Measurements from ENCODE around the gene TRIM73.
"Not testable (repeated sequence)": the region's sequence is repeated elsewhere in the genome, so short reads cannot be mapped to it uniquely, and the experiment has no call there.

The TRIM73 gene

DNA sequence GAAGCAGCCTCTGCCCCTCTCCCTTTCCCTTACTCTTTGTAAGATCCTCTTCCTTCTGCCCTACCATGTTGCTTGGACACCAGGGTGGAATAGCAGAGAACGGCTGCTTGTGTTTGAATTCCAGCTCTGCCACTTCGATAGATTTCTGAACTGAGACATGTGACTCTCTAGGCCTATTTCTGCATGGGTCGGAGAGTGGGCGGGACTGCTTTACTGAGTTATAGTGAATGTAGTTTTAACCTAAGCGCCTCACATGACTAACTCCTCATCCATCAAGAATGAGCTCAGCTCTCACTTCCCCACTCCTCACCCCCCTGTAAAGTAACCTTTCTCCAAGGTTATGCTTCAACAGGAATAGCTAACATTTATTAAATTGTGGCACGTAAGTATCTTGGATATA lies 18.8 kb downstream of the TRIM73 start:
- DNase-seq (ENCODE audit: low spot score); in situ Hi-C loops (cut with MboI; ENCODE audit: low sequenced_read_pairs, unreplicated experiment): not testable (repeated sequence)

DNA sequence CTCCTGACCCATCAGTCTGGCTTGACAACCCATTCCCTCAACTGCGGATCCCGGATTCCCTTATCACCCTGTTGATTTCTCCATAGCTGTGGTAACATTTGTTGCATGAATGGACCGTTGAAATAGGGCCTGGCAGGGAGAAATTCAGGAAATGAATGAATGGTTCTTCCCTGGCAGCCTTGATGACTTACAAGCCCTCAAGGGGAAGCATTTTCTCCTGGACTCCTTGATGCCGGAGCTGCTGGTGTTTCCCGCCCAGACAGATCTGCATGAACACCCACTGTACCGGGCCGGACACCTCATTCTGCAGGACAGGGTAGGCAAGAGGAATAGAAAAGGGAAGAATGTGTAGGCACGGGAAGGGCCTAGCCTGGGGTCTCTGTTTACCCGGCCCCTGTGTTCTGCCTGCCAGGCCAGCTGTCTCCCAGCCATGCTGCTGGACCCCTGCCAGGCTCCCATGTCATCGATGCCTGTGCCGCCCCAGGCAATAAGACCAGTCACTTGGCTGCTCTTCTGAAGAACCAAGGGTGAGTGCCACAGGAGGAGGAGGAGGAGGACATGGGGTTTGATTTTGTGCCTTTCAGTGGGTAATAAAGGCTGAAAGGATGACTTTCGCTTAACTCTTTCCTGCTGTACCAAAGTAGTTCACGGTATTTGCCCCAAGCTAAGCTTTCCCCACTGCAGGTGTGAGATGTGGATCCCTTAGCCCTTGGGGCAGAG lies 19.4 kb downstream of the TRIM73 start:
- in situ Hi-C loops (cut with MboI; ENCODE audit: low sequenced_read_pairs, unreplicated experiment) = not testable (repeated sequence)

DNA sequence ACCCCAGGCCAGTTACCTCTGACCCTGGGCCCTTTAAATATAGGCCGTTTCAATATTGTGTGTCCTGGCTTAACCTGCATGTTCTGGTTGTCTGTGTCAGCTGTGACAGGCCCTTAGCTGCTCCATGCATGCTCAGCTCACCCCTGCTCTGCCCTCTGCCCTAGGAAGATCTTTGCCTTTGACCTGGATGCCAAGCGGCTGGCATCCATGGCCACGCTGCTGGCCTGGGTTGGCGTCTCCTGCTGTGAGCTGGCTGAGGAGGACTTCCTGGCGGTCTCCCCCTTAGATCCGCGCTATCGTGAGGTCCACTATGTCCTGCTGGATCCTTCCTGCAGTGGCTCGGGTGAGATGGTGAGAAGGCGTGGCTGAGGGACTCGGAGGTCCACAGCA lies 20.0 kb downstream of the TRIM73 start:
- in situ Hi-C loops (cut with MboI; ENCODE audit: low sequenced_read_pairs, unreplicated experiment); DNase-seq (ENCODE audit: low spot score): not testable (repeated sequence)

More for the DNA sequence above, 19.4 kb downstream of the TRIM73 start:
- not testable (repeated sequence) for DNase-seq (ENCODE audit: low spot score)

DNA sequence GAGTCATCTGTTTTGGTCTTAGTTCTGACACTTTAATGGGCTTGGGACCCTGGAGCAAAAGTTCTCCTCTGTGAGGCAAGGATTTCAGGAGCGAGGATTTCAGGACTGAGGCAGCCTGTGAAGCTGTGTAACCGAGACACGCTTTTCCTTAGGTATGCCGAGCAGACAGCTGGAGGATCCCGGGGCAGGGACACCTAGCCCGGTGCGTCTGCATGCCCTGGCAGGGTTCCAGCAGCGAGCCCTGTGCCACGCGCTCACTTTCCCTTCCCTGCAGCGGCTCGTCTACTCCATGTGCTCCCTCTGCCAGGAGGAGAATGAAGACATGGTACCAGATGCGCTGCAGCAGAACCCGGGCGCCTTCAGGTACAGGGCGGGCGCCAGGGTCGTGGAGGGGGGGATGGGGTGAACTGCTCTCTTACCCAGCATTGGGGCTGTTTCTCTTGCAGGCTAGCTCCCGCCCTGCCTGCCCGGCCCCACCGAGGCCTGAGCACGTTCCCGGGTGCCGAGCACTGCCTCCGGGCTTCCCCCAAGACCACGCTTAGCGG lies 20.5 kb downstream of the TRIM73 start:
- in situ Hi-C loops (cut with MboI; ENCODE audit: low sequenced_read_pairs, unreplicated experiment) = not testable (repeated sequence)

DNA sequence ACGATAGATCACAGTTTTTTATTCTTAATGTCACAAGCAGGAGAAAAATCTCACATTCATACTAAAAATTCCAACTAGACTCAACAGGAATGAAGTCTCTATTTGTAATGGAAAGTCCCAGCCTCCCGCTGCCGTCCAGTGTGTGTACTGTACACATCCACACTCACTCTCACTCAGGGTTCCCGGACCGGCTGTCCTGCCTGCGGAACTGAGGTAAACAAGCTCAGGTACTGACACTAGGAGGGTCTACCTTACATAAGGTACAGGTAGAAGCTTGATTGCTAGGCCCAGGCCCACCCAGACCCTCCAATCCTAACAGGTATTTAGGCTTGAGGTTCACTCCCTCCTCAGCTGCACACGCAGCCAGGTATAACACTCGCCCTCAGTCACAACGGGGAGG lies 21.4 kb downstream of the TRIM73 start:
- in situ Hi-C loops (cut with MboI; ENCODE audit: low sequenced_read_pairs, unreplicated experiment); DNase-seq (ENCODE audit: low spot score): not testable (repeated sequence)

More for the DNA sequence above, 20.5 kb downstream of the TRIM73 start:
- not testable (repeated sequence) for DNase-seq (ENCODE audit: low spot score)

DNA sequence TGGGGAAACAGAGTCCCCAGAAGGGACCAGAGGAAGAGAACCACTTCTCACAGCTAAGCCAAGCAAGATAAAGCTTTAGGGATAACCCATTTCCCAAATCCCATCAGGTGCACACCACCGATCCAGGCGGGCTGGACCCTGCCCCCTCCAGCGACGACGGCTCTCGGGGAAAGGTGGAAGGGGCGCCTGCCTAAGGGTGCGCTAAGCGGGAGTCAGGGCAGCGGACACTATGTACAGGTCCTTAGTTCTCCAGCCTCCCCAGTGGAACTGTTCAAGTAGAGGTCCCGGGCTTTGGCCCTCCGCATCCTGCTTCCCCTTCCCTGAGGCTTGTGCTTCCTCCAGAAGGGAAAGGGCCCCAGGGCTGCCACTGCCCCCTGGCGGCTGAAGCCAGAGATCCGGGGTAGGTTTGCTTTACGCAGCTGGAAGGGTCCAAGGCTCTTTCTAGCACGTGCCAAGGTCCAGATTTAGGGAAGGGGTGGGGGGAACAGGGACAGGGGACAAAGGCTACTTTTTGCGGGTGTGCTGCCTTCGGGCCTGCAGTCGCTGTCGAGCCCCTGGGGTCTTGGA lies 22.9 kb downstream of the TRIM73 start:
- DNase-seq (ENCODE audit: low spot score) = not testable (repeated sequence)

DNA sequence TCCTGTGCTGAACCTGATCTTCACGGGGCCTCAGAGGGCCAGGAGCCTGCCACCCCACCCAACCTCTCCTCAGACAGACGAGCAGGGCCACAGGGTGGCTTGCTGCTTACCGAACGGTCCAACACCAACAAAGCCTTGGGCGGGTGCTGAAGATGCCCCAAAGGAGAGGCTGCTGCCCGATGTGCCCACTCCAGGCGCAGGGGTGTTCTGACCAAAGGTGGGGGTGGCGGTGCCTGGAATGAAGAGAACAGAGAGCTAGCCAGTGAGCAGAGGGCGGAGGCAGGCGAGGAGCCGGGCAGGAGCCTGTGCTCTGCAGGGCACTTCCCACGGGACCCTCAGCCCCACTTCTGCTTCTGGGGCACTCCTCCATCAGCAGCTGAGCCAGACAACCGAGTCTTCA lies 23.8 kb downstream of the TRIM73 start:
- DNase-seq (ENCODE audit: low spot score); in situ Hi-C loops (cut with MboI; ENCODE audit: low sequenced_read_pairs, unreplicated experiment): not testable (repeated sequence)

More for the DNA sequence above, 22.9 kb downstream of the TRIM73 start:
- in situ Hi-C loops (cut with MboI; ENCODE audit: low sequenced_read_pairs, unreplicated experiment) = not testable (repeated sequence)

DNA sequence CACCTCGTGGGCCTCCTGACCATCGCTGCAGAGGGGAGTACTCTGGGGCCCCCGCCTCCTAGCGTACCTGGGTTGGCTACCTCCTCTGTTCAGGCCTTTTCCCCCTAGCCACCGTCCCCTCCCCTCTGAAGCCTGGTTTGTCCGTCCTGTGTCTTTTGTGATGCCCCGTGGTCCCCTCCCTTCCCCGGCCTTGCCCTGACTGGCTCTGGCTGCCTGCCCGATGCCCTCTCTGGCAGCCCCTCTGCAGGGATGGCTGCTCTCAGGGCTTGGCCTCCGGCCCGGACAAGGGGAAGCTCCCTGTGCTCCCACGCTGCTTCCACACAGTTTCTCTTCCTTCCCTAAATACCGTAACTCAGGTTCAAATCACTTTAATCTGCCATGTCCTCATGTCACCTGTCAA lies 24.3 kb downstream of the TRIM73 start:
- DNase-seq (ENCODE audit: low spot score); in situ Hi-C loops (cut with MboI; ENCODE audit: low sequenced_read_pairs, unreplicated experiment): not testable (repeated sequence)

DNA sequence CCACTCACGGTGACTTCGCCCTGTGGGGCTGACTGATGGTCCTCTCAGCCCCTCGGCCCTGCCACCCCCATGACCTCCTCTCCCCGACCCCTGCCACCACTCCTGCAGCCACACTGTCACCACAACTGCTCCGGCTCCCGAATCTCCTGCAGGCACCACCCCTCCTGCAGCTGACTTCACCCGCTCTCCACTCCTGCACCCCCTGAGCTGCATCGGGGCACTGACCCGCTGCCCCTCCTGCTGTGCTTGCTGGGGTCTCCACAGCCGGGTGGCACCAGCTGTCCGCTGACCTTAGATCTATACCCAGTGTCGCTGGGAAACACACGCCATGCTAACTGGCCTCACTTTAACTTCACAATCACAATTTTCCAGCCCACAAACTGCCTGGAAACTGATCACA lies 24.7 kb downstream of the TRIM73 start:
- in situ Hi-C loops (cut with MboI; ENCODE audit: low sequenced_read_pairs, unreplicated experiment); DNase-seq (ENCODE audit: low spot score): not testable (repeated sequence)

DNA sequence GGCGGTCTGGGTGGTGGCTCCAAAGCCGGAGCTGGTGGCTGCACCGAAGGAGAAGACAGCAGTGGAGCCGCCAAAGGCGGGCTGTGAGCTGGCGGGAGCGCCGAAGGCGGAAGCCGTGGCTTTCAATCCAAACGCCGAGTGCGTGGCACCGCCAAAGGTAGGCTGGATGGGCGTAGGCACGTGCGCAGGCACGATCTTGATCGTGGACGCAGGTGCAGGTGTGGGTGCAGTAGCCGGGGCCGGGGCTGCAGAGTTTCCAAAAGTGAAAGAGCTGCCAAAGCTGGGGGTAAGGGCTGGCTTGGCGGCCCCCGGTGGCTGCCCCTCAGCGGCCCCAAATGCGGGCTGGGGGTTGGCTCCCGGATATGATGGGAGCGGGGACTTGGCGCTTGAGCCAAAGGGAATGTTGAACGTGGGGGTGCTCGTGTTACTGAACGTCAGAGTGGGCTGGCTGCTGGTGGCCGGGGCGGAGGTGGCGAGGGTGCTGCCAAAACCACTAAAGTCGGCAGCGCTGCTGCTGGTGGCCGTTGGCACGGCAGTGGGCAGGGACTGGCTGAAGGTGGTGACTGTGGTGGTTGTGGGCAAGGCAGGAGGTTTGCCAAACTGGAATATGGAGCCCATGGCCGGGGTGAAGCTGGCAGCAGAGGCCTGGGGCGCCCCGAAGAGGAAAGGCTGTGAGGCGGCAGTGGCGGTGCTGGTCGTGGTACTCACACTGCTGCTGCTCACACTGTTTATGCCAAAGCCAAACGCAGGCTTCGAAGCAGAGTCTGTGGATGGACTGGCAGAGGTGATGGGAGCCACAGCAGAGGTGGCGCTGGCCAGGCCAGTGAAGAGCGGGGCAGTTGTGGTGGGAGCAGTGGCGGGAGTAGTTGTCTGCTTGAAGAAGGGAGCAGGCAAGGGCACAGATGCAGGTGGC lies 26.6 kb downstream of the TRIM73 start:
- in situ Hi-C loops (cut with MboI; ENCODE audit: low sequenced_read_pairs, unreplicated experiment); DNase-seq (ENCODE audit: low spot score): not testable (repeated sequence)

DNA sequence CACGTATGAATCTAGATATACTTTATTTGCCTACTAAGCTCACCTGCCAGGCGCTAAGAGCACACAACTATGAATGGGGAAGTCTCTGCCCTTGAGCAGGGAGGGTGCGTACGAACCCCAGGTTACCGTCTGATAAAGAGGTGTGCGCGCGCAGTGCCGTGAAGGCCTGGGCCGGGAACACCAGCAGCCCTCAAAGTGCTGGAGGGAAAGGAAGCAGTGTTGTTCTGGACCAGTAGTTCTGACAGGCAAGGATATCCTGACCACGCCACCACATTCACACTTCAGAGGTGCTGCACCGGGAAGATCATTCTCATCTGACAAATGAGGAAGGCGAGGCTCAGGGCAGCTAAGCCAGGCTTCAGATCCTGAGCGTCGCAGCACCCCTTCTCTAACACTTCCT lies 28.1 kb downstream of the TRIM73 start:
- in situ Hi-C loops (cut with MboI; ENCODE audit: low sequenced_read_pairs, unreplicated experiment); DNase-seq (ENCODE audit: low spot score): not testable (repeated sequence)

DNA sequence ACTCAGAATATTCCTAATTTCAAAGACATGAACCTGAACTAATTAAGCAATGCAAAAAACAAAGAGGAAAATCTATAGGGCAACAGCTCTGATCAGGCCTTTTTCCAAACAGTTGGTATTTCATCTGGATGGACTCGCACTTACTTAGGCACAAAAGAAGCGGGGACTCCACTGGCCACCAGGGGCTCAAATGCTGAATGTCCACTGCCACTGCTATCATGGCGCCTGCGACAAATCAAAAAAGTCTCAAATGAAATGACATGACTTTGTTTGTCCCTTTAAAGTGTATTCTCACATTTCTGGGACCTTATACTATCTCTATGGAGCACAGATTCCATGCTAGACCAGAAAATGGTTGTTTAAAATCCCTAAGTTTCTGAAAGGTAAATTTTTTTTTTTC lies 43.6 kb downstream of the TRIM73 start:
- DNase-seq (ENCODE audit: low spot score); in situ Hi-C loops (cut with MboI; ENCODE audit: low sequenced_read_pairs, unreplicated experiment): not testable (repeated sequence)

DNA sequence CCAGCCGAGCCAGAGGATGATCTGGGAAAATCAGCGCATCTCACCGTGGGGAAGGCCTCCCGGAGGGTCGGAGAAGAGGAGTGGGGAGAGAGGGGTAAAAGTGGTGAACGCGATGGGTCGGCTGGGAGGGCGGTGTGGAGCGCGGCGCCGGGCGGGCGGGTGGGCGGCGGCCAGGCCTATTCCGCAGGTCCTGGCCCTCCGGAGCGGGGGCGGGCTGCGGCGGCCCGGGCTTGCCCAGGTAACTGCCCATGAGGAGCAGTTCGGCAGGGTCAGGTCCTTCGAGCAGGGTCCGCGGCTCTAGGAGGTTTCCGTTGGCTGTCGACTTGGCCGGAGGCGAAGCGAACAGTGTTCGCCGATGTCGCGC lies 46.7 kb downstream of the TRIM73 start:
- DNase-seq (ENCODE audit: low spot score); in situ Hi-C loops (cut with MboI; ENCODE audit: low sequenced_read_pairs, unreplicated experiment): not testable (repeated sequence)

DNA sequence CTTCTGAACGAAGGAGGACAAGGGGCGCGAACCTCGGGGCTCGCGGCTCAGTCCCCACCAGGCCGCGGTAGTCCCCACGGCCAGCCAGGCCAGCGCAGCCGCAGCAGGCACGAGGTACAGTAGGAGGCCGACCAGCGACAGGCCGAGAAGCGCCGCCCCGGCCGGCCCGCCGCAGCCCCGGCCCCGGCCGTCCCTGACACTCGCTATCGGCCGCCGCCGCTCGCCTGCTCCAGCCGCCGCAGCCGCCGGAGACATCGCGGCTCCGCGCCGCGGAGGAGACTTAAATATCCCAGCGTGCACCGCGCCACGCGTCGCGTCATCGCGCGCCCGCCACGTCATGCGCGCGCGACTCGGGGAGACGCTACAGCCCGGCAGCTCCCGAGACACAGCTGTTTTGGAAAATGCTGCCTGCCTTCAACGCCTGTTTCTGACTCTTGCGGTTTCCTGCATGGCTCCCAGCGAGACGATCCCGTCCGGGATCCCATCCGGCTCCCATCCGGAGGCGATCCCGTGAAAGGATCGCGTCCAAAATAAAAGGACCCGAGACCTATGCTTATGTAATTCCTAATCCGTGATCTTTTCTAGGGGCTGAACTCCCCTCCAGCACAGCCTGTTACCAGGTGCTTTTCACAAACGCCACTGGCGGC lies 47.2 kb downstream of the TRIM73 start:
- in situ Hi-C loops (cut with MboI; ENCODE audit: low sequenced_read_pairs, unreplicated experiment); DNase-seq (ENCODE audit: low spot score): not testable (repeated sequence)

DNA sequence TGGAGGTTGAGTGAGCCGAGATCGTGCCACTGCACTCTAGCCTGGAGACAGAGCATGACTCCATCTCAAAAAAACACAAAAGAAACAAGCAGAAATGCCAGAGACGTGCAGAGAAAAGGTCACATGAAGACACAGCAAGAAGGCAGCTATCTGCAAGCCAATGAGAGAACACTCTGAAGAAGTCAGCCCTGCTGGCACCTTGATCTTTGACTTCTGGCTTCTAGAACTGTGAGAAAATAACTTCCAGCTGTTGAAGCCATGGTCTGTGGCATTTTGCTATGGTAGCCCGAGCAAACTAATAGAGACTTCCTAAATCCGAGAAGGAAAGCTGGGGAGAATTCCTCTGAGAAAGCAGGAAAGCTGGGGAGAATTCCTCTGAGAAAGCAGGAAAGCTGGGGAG lies 54.5 kb downstream of the TRIM73 start:
- in situ Hi-C loops (cut with MboI; ENCODE audit: low sequenced_read_pairs, unreplicated experiment); DNase-seq (ENCODE audit: low spot score): not testable (repeated sequence)

DNA sequence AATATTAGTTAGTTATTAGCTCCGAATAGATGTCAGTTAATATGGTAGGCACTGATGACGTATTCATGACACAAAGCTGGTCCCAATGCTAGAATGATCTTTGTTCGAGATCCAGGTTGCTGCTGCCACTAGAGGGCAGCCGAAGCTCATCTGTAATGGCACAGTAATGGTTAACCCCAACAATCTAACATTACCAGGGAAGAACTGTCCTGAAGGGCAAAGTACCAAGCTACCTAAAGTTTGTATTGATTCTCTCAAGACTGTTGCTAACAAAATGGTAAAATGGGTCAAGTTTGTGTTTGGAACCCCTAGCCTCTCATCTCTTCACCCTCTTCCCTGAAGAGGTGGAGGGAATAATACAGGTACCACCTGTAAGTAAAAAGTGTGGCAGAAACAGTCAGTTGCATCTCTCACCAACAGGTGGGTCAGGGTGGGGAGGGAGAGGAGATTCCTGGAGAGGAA lies 57.1 kb downstream of the TRIM73 start:
- DNase-seq (ENCODE audit: low spot score); in situ Hi-C loops (cut with MboI; ENCODE audit: low sequenced_read_pairs, unreplicated experiment): not testable (repeated sequence)
